ENCODE measurements around the gene TENM3. TPM values are rescaled to one million over a fixed set of nuclear protein-coding genes. Genes with fewer than 3 reads are reported as not detected.
A peak's percentile ranks its signal among the peaks of the same experiment; 100 is the strongest.

Gene TENM3
- total and polyA plus RNA-seq, 2 donors (not counting 3 experiments of a cell fraction or from before 2014, with no cell fraction given), result 3.2 to 6.2 TPM

- Histone ChIP-seq H2AFZ (ENCODE audit: low read depth, low read length) (peak overlapping the region; percentile 36), H3K4me2 (ENCODE audit: insufficient read depth, low read length) (no peak overlapping the region), H3K36me3 (ENCODE audit: control insufficient read depth in 2 of 2, extremely low read depth in 1 of 2, insufficient read depth in 2 of 2, low read length in 2 of 2) (no peaks in the 10 kb centered on the region), H3K9ac (replicated peaks; ENCODE audit: extremely low read depth, insufficient read depth, low read length) (no peak overlapping the region), H3K4me3 (replicated peaks in 1 of 3; ENCODE audit: insufficient read depth in 1 of 3, low read depth in 1 of 3, low read length in 3 of 3) (no peak overlapping the region), H3K27ac (ENCODE audit: insufficient read depth, low read depth, low read length) (no peak overlapping the region), H3K4me1 (ENCODE audit: control insufficient read depth, extremely low read depth, insufficient read depth, low read length) (peaks cover 12% of the 10 kb centered on the region), H3K9me3 (replicated peaks; ENCODE audit: control insufficient read depth, insufficient read depth, low read length) (no peaks in the 10 kb centered on the region), H3K27me3 (ENCODE audit: control insufficient read depth in 2 of 2, insufficient read depth in 2 of 2, low read length in 2 of 2) (no peaks in the 10 kb centered on the region), H3K79me2 (ENCODE audit: control insufficient read depth, insufficient read depth, low read length) (no peaks in the 10 kb centered on the region), H3K9me1 (replicated peaks; ENCODE audit: control insufficient read depth, extremely low read depth, insufficient read depth, low read length) (no peaks in the 10 kb centered on the region), H4K20me1 (replicated peaks; ENCODE audit: control insufficient read depth, extremely low read depth, insufficient read depth, low read length) (no peaks in the 10 kb centered on the region)
- FAIRE-seq (no peak), DNase-seq (ENCODE audit: low read depth, low spot score) (no peak)
- CTCF ChIA-PET, result no interaction called here
- TF ChIP-seq EZH2 (IDR thresholded peaks at IDR 0.05; ENCODE audit: borderline replicate concordance, low read depth, low read length, severe bottlenecking) (no peak), JUN (IDR thresholded peaks at IDR 0.05; ENCODE audit: borderline replicate concordance, insufficient read depth, insufficient read length, low read depth) (no peak), POLR2AphosphoS5 (IDR thresholded peaks at IDR 0.05; ENCODE audit: insufficient read depth, low read depth, low read length) (no peak), GATA2 (IDR thresholded peaks at IDR 0.05; ENCODE audit: insufficient read depth, insufficient read length, low read depth, low read length) (no peak), MAX (IDR thresholded peaks at IDR 0.05; ENCODE audit: insufficient read depth, insufficient read length) (no peak), CTCF (IDR thresholded peaks at IDR 0.05; ENCODE audit: extremely low read depth in 1 of 2, insufficient read depth in 1 of 2, low read depth in 1 of 2, low read length in 2 of 2) (no peak), POLR2A (IDR thresholded peaks at IDR 0.05; ENCODE audit: low read depth, low read length) (no peak), FOS (IDR thresholded peaks at IDR 0.05; ENCODE audit: borderline replicate concordance, insufficient read depth, low read length) (no peak)
- no TSS peak for BruUV-seq (replicated peaks)
- dilution Hi-C loops (cut with MboI; ENCODE audit: extremely low pct_ligation_motif_present, low sequenced_read_pairs), result no loop called here
- POLR2A ChIA-PET, result no interaction called here
- intact Hi-C loops (cut with micrococcal nuclease), result no loop called here
These were observed 513.0 kb downstream of the TENM3 start for GRCh38 chr4:182756161-182756690.
